ENCODE measurements around the gene DSCAM. TPM values are rescaled to one million over a fixed set of nuclear protein-coding genes. Genes with fewer than 3 reads are reported as not detected.

The DSCAM gene
- total and polyA plus RNA-seq, 4 donors, result 0.02 to 0.25 (median 0.09) TPM

DNA sequence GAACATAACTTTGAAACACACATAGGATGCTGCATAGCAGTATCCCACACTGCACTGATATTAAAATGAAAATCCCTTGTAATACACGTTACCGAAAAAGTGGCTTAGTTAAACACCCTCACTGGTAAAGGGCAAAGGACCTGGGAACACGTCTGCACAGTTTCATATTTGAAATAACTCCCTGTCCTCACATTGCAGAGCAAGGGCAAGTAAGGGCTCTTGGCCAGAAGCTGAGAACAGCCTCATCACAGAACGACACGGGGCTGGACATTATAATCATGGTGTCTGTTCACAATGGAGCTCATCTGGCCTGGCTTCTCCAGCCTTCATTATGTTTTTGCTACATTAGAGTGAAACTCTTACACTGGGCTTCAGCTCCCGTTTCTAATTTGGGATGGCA, 772.8 kb downstream of the DSCAM start:
- Histone ChIP-seq H3K4me1 (ENCODE audit: control insufficient read depth in 5 of 5, insufficient read depth in 5 of 5, low read length in 5 of 5) (peaks cover 0 to 1% (median 0%) of the 10 kb centered on the region in 5 donors), H3K9ac (ENCODE audit: insufficient read depth in 1 of 2, low read length in 2 of 2) (no peak overlapping the region), H3K36me3 (ENCODE audit: control insufficient read depth in 4 of 4, insufficient read depth in 4 of 4, low read length in 4 of 4) (no peaks in the 10 kb centered on the region), H3K9me3 (ENCODE audit: control insufficient read depth in 4 of 4, insufficient read depth in 3 of 4, low read length in 3 of 4) (peaks cover 0 to 3% (median 0%) of the 10 kb centered on the region in 4 donors), H3K27ac (ENCODE audit: low read depth in 1 of 2, low read length in 1 of 2) (no peak overlapping the region), H3K27me3 (ENCODE audit: control insufficient read depth in 3 of 3, insufficient read depth in 3 of 3, low read length in 2 of 3) (no peaks in the 10 kb centered on the region), H3K4me3 (no peak overlapping the region)
- 76 to 84% methylated on average over 6 of the region's 6 CpGs for WGBS, 2 donors
- no peak for DNase-seq
- TF ChIP-seq, protein P1, sequence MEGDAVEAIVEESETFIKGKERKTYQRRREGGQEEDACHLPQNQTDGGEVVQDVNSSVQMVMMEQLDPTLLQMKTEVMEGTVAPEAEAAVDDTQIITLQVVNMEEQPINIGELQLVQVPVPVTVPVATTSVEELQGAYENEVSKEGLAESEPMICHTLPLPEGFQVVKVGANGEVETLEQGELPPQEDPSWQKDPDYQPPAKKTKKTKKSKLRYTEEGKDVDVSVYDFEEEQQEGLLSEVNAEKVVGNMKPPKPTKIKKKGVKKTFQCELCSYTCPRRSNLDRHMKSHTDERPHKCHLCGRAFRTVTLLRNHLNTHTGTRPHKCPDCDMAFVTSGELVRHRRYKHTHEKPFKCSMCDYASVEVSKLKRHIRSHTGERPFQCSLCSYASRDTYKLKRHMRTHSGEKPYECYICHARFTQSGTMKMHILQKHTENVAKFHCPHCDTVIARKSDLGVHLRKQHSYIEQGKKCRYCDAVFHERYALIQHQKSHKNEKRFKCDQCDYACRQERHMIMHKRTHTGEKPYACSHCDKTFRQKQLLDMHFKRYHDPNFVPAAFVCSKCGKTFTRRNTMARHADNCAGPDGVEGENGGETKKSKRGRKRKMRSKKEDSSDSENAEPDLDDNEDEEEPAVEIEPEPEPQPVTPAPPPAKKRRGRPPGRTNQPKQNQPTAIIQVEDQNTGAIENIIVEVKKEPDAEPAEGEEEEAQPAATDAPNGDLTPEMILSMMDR (IDR thresholded peaks at IDR 0.05; ENCODE audit: control extremely low read depth, extremely low read depth), result no peak
- ATAC-seq (ENCODE audit: insufficient read depth, low FRiP score), result no peak

DNA sequence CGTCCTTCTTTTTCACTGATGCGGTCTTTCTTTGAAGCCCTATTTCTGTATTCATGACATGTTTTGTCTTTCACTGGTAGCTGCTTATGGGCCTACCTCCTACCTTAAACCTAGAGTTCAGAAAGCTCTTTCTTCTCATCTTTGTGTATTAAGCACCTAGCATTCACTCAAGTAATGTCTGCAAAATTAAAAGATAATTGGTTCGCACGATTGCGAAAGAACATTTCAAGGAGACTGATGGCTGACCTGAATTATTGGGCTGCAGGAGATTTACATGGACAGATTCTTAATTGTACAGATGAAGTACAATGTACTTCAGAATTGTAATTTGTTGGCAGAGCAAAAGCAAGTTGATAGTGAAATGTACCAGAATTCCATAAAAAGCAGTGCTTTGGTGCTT, 773.3 kb downstream of the DSCAM start:
- H3K9ac ChIP-seq (ENCODE audit: insufficient read depth in 1 of 2, low read length in 2 of 2), result no peak overlapping the region
- H3K4me3 ChIP-seq, result no peak overlapping the region
- ATAC-seq (ENCODE audit: insufficient read depth, low FRiP score), result no peak
- H3K27me3 ChIP-seq (ENCODE audit: control insufficient read depth in 3 of 3, insufficient read depth in 3 of 3, low read length in 2 of 3), result no peaks in the 10 kb centered on the region
- H3K36me3 ChIP-seq (ENCODE audit: control insufficient read depth in 4 of 4, insufficient read depth in 4 of 4, low read length in 4 of 4), result no peaks in the 10 kb centered on the region
- no peak for DNase-seq
- peaks cover 0 to under 1% (median 0%) of the 10 kb centered on the region in 4 donors for H3K9me3 ChIP-seq (ENCODE audit: control insufficient read depth in 4 of 4, insufficient read depth in 3 of 4, low read length in 3 of 4)
- peaks cover 0 to 1% (median 0%) of the 10 kb centered on the region in 5 donors for H3K4me1 ChIP-seq (ENCODE audit: control insufficient read depth in 5 of 5, insufficient read depth in 5 of 5, low read length in 5 of 5)
- TF ChIP-seq, protein P1 (IDR thresholded peaks at IDR 0.05; ENCODE audit: control extremely low read depth, extremely low read depth), result no peak
- H3K27ac ChIP-seq (ENCODE audit: low read depth in 1 of 2, low read length in 1 of 2), result no peak overlapping the region
- WGBS, 2 donors, result 94 to 97% methylated on average over 5 of the region's 5 CpGs

DNA sequence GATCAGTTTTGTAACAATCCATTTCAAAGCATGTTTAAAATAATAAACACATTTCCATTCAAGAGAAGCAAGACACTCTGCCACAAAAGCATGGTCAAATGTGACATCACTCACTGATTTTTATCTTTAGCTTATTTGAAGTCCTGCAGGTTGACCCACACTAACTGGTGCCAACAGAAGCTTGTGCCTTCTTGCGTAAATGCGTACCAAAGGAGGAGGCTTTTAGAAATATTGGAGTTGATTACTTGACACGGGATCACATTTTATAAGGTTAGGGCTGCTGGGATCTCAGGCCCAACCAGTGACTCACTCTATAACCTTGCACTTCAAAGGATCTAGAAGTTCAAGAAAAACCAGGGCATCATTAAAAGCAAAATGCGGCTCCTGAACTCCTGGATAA, 776.1 kb downstream of the DSCAM start:
- no peak overlapping the region for H3K4me3 ChIP-seq
- H3K27ac ChIP-seq (ENCODE audit: low read depth in 1 of 2, low read length in 1 of 2), result no peak overlapping the region
- H3K9ac ChIP-seq (ENCODE audit: insufficient read depth in 1 of 2, low read length in 2 of 2), result no peak overlapping the region
- peaks cover 0 to 1% (median 0%) of the 10 kb centered on the region in 5 donors for H3K4me1 ChIP-seq (ENCODE audit: control insufficient read depth in 5 of 5, insufficient read depth in 5 of 5, low read length in 5 of 5)
- TF ChIP-seq, protein P1 (IDR thresholded peaks at IDR 0.05; ENCODE audit: control extremely low read depth, extremely low read depth), result no peak
- no peaks in the 10 kb centered on the region for H3K36me3 ChIP-seq (ENCODE audit: control insufficient read depth in 4 of 4, insufficient read depth in 4 of 4, low read length in 4 of 4)
- no peaks in the 10 kb centered on the region for H3K27me3 ChIP-seq (ENCODE audit: control insufficient read depth in 3 of 3, insufficient read depth in 3 of 3, low read length in 2 of 3)
- H3K9me3 ChIP-seq (ENCODE audit: control insufficient read depth in 4 of 4, insufficient read depth in 3 of 4, low read length in 3 of 4), result no peaks in the 10 kb centered on the region
- no peak for ATAC-seq (ENCODE audit: insufficient read depth, low FRiP score)
- no peak for DNase-seq
- WGBS, 2 donors, result 80 to 94% methylated on average over 4 of the region's 4 CpGs

GRCh38 chr21:40067751-40068150, 779.2 kb downstream of the DSCAM start:
- Histone ChIP-seq H3K4me1 (ENCODE audit: control insufficient read depth in 5 of 5, insufficient read depth in 5 of 5, low read length in 5 of 5) (peaks cover 0 to 1% (median 0%) of the 10 kb centered on the region in 5 donors), H3K36me3 (ENCODE audit: control insufficient read depth in 4 of 4, insufficient read depth in 4 of 4, low read length in 4 of 4) (no peaks in the 10 kb centered on the region), H3K27me3 (ENCODE audit: control insufficient read depth in 3 of 3, insufficient read depth in 3 of 3, low read length in 2 of 3) (no peaks in the 10 kb centered on the region), H3K9me3 (ENCODE audit: control insufficient read depth in 4 of 4, insufficient read depth in 3 of 4, low read length in 3 of 4) (peaks cover 0 to 2% (median 0%) of the 10 kb centered on the region in 4 donors), H3K9ac (ENCODE audit: insufficient read depth in 1 of 2, low read length in 2 of 2) (no peak overlapping the region), H3K27ac (ENCODE audit: low read depth in 1 of 2, low read length in 1 of 2) (no peak overlapping the region), H3K4me3 (no peak overlapping the region)
- DNase-seq (no peak), ATAC-seq (ENCODE audit: insufficient read depth, low FRiP score) (no peak)
- TF ChIP-seq, protein P1 (IDR thresholded peaks at IDR 0.05; ENCODE audit: control extremely low read depth, extremely low read depth), result no peak
- 54 to 59% methylated on average over 4 of the region's 4 CpGs for WGBS, 2 donors

All from lung (tissue), 12 donors.